Calu3 (cell line): ENCODE data around the gene TMEM106B. TPM values are rescaled to one million over a fixed set of nuclear protein-coding genes. Genes with fewer than 3 reads are reported as not detected.

ENCODE experiments used
- BruUV-seq: library from RNA; stranded (reverse); fragments of 400-500 nt; replicated peaks from 2 replicates; lab custom pipeline; 2021; lab: Mats Ljungman, UMichigan
- CTCF ChIA-PET: fragments of 300-600 bp; sonication (Branson Sonifier 250); formaldehyde crosslinking; loops from one replicate; lab custom pipeline; 2022; ENCODE audit warnings: antibody characterized with exemption; lab: Charles Lee
- DNase-seq: peaks from one replicate; pipeline ENCODE4 v3.0.0; 2022
- H3K27ac Mint-ChIP-seq: one replicate; pipeline ENCODE4 v1.8.0; 2022; ENCODE audit warnings: mixed read lengths; ENCODE audit not compliant: unreplicated experiment
- H3K27me3 Mint-ChIP-seq: one replicate; pipeline ENCODE4 v1.8.0; 2022; ENCODE audit warnings: mixed read lengths; ENCODE audit not compliant: unreplicated experiment
- H3K36me3 Mint-ChIP-seq: one replicate; pipeline ENCODE4 v1.8.0; 2022; ENCODE audit warnings: mild to moderate bottlenecking, moderate library complexity, mixed read lengths; ENCODE audit not compliant: insufficient read depth, unreplicated experiment
- H3K4me1 Mint-ChIP-seq: one replicate; pipeline ENCODE4 v1.8.0; 2022; ENCODE audit warnings: mild to moderate bottlenecking, low read depth, mixed read lengths; ENCODE audit not compliant: unreplicated experiment
- H3K4me3 Mint-ChIP-seq: one replicate; pipeline ENCODE4 v1.8.0; 2022; ENCODE audit warnings: mild to moderate bottlenecking, low read depth, moderate library complexity, mixed read lengths; ENCODE audit not compliant: unreplicated experiment
- H3K9me3 Mint-ChIP-seq: one replicate; pipeline ENCODE4 v1.8.0; 2022; ENCODE audit warnings: low read depth, mixed read lengths; ENCODE audit not compliant: unreplicated experiment
- intact Hi-C: fragments of 100-400 bp; cut with micrococcal nuclease; formaldehyde crosslinking; loops from one replicate; pipeline ENCODE4 v1.10.0; 2022; ENCODE audit not compliant: unreplicated experiment
- total RNA-seq: library from RNA; stranded (reverse); gene quantifications from 2 replicates; pipeline ENCODE4 v1.2.3, GENCODE V29; 2022
- TF ChIP-seq, protein P1 (sequence below): fragments of 200-600 bp; IDR thresholded peaks from one replicate; pipeline ENCODE4 v1.8.0; 2022; ENCODE audit warnings: antibody characterized with exemption; ENCODE audit not compliant: unreplicated experiment

TMEM106B gene
- total RNA-seq, 1 experiment from 2014 or later = 76.7 TPM

DNA sequence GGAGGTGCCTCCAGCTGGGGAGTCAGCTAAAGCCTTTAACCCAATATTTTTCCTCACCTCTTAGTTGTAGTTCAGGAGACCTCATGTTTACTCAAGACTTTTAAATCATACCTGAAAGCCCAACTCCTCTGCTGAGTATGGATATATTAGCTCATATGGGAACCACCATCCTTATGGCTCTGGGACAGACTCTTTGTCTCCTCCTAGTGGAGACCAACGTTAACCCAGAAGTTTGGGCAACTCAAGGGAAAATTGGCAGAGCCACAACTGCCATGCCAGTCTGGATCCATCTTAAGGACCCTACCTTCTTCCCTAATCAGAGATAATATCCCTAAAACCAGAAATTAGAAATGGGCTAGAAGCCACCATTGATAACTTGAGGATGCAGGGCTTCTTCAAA, 80.8 kb downstream of the TMEM106B start:
- Mint-ChIP-seq H3K9me3 (peaks cover 14% of the 10 kb centered on the region), H3K4me3 (no peak overlapping the region), H3K36me3 (no peaks in the 10 kb centered on the region), H3K27me3 (no peaks in the 10 kb centered on the region), H3K27ac (no peak overlapping the region), H3K4me1 (peaks cover 12% of the 10 kb centered on the region)
- TF ChIP-seq, protein P1, sequence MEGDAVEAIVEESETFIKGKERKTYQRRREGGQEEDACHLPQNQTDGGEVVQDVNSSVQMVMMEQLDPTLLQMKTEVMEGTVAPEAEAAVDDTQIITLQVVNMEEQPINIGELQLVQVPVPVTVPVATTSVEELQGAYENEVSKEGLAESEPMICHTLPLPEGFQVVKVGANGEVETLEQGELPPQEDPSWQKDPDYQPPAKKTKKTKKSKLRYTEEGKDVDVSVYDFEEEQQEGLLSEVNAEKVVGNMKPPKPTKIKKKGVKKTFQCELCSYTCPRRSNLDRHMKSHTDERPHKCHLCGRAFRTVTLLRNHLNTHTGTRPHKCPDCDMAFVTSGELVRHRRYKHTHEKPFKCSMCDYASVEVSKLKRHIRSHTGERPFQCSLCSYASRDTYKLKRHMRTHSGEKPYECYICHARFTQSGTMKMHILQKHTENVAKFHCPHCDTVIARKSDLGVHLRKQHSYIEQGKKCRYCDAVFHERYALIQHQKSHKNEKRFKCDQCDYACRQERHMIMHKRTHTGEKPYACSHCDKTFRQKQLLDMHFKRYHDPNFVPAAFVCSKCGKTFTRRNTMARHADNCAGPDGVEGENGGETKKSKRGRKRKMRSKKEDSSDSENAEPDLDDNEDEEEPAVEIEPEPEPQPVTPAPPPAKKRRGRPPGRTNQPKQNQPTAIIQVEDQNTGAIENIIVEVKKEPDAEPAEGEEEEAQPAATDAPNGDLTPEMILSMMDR = peak; percentile 33
- no peak for DNase-seq
- intact Hi-C loops = no loop called here
- no TSS peak for BruUV-seq
- CTCF ChIA-PET = no interaction called here

Other genes starting within 250 kb of the TMEM106B start
- 20.2 and 21.3 TPM in 2 replicates for gene VWDE, start 192.6 kb downstream of the TMEM106B start, total RNA-seq